Spleen (tissue), 11 donors: Measurements from ENCODE around the gene CDC25B. TPM values are rescaled to one million over a fixed set of nuclear protein-coding genes. Genes with fewer than 3 reads are reported as not detected.

Experiments
- DNase-seq: peaks from one replicate; pipeline ENCODE4 v3.0.0-alpha.2; 2020
- H3K27ac ChIP-seq, 8 donors: fragments of 200-600 bp; sonication (generic) in 7 of 8; 1 replicate in 4 of 8; 2 replicates in 4 of 8; pipeline versions ENCODE4 v1.5.0 to v1.8.0; 2016 to 2021; ENCODE audit warnings: inconsistent platforms in 4 of 8, mild to moderate bottlenecking in 4 of 8, moderate library complexity in 1 of 8
- H3K27me3 ChIP-seq, 7 donors: fragments of 200-600 bp; sonication (generic) in 6 of 7; replicated peaks in 1 of 7; 1 replicate in 4 of 7; 2 replicates in 3 of 7; pipeline versions ENCODE4 v1.5.0 to v1.8.0; 2016 to 2021; ENCODE audit warnings: inconsistent platforms in 3 of 7, mild to moderate bottlenecking in 1 of 7
- H3K36me3 ChIP-seq, 6 donors: fragments of 200-600 bp; sonication (generic) in 5 of 6; 1 replicate in 4 of 6; 2 replicates in 2 of 6; pipeline versions ENCODE4 v1.5.0 to v1.8.0; 2016 to 2021; ENCODE audit warnings: inconsistent platforms in 2 of 6
- H3K4me1 ChIP-seq, 6 donors: fragments of 200-600 bp; sonication (generic) in 5 of 6; 1 replicate in 3 of 6; 2 replicates in 3 of 6; pipeline versions ENCODE4 v1.5.0 to v1.8.0; 2016 to 2021; ENCODE audit warnings: inconsistent platforms in 3 of 6
- H3K4me3 ChIP-seq, 8 donors: fragments of 200-600 bp; sonication (generic) in 7 of 8; 1 replicate in 4 of 8; 2 replicates in 4 of 8; pipeline versions ENCODE4 v1.5.0 to v1.8.0; 2016 to 2021; ENCODE audit warnings: inconsistent platforms in 4 of 8, mild to moderate bottlenecking in 4 of 8, moderate library complexity in 2 of 8
- H3K9me3 ChIP-seq, 8 donors: fragments of 200-600 bp; sonication (generic) in 7 of 8; 1 replicate in 4 of 8; 2 replicates in 4 of 8; pipeline versions ENCODE4 v1.5.0 to v1.8.0; 2016 to 2021; ENCODE audit warnings: inconsistent platforms in 4 of 8
- CTCF ChIP-seq, 11 experiments: fragments of 200-600 bp in 7 of 11; fragments of 450-650 bp in 4 of 11; sonication (generic) in 4 of 11; IDR thresholded peaks in 8 of 11; conservative IDR thresholded peaks in 3 of 11; 1 replicate in 7 of 11; 2 replicates in 4 of 11; pipeline versions ENCODE4 v1.4.0 to v1.8.0; 2016 to 2021; ENCODE audit warnings: antibody characterized with exemption in 11 of 11, inconsistent platforms in 4 of 11, mild to moderate bottlenecking in 1 of 11
- POLR2A ChIP-seq, 3 donors: fragments of 450-650 bp; IDR thresholded peaks; one replicate each; pipeline ENCODE4 v1.5.1; 2017; ENCODE audit warnings: antibody characterized with exemption in 3 of 3, mild to moderate bottlenecking in 1 of 3
- POLR2AphosphoS5 ChIP-seq, 3 donors: sonication (generic); formaldehyde crosslinking; IDR thresholded peaks; one replicate each; pipeline ENCODE4 v1.5.1; 2017; ENCODE audit warnings: antibody characterized with exemption in 3 of 3
- WGBS, 5 donors: extraction: QIAGEN DNeasy Blood & Tissue Kit in 3 of 5; methylation state at CpG; one replicate each; pipeline versions ENCODE4 v1.1.5 to v1.1.7; 2013 to 2018; 5-methylcytosine and 5-hydroxymethylcytosine counted together
- intact Hi-C: fragments of 100-400 bp; cut with DNase I; formaldehyde crosslinking; loops from one replicate; pipeline ENCODE4 v1.15.0; 2023; ENCODE audit warnings: low total_unique reads
- polyA plus RNA-seq, 3 donors: library from polyadenylated mRNA; stranded (reverse); fragments of 200-250 nt; gene quantifications; one replicate each; pipeline ENCODE4 v1.2.1, GENCODE V29; 2013
- total RNA-seq, 7 donors: library from RNA; depleted of rRNA in 3 of 7; stranded (reverse); fragments of >200 nt in 3 of 7; fragmentation: NEBNext Ultra II Directional in 4 of 7; extraction: Animal tissue kit (Norgen Biotek cat#: 25700) in 4 of 7; gene quantifications; one replicate each; pipeline versions ENCODE4 v1.1.0 to v1.2.1, GENCODE V29; 2016 to 2021
- donor health status: healthy with polysubstance abuse.
- donor health status: DM: no; HTN: no; CAD: no; lungs with moderate emphysema.
- donor health status: DM: no; HTN: no; CAD: no.
- donor health status: Bipolar disorder and iron deficiency.
- donor health status: healthy.
- donor health status: DM: no; HTN: no; CAD: no.
- donor health status: DM: yes; HTN: yes; CAD: no.

CDC25B gene
- total and polyA plus RNA-seq, 10 donors = 22.8 to 67.7 (median 50.9) TPM

- WGBS, 5 donors = 24 to 43% (median 28%) methylated on average over 9 of the region's 9 CpGs
Observed at GRCh38 chr20:3766422-3767109, 29.5 kb upstream of the CDC25B start.

GRCh38 chr20:3767110-3767426, 29.0 kb upstream of the CDC25B start:
- no peak for TF ChIP-seq POLR2AphosphoS5 (IDR thresholded peaks at IDR 0.05)
- no peak for TF ChIP-seq CTCF (IDR thresholded peaks at IDR 0.05 in 8 of 11, conservative IDR thresholded peaks at IDR 0.05 in 3 of 11)
- no peak for TF ChIP-seq POLR2A (IDR thresholded peaks at IDR 0.05)
- Histone ChIP-seq H3K27ac (peak overlapping the region in 5 of 8 donors; percentile 89 to 97 (median 92)), H3K4me1 (peaks cover 12 to 78% (median 45%) of the 10 kb centered on the region in 6 donors), H3K36me3 (peaks cover 0 to 3% (median 0%) of the 10 kb centered on the region in 6 donors), H3K27me3 (no peaks in the 10 kb centered on the region), H3K9me3 (no peaks in the 10 kb centered on the region), H3K4me3 (peak overlapping the region; percentile 63 to 98 (median 82))
- 1 to 3% (median 2%) methylated on average over 20 to 21 of the region's 21 CpGs for WGBS, 5 donors
- intact Hi-C loops = no loop called here
- DNase-seq = no peak

More at GRCh38 chr20:3766422-3767109, 29.5 kb upstream of the CDC25B start:
- Histone ChIP-seq H3K27me3 (no peaks in the 10 kb centered on the region), H3K36me3 (peaks cover 0 to 8% (median 0%) of the 10 kb centered on the region in 6 donors), H3K4me1 (peaks cover 12 to 81% (median 45%) of the 10 kb centered on the region in 6 donors), H3K4me3 (peak overlapping the region; percentile 63 to 98 (median 82)), H3K27ac (peak overlapping the region in 4 of 8 donors; percentile 89 to 97 (median 94)), H3K9me3 (no peaks in the 10 kb centered on the region)
- intact Hi-C loops = no loop called here
- TF ChIP-seq POLR2A (IDR thresholded peaks at IDR 0.05) = no peak
- TF ChIP-seq CTCF (IDR thresholded peaks at IDR 0.05 in 8 of 11, conservative IDR thresholded peaks at IDR 0.05 in 3 of 11) = no peak
- no peak for TF ChIP-seq POLR2AphosphoS5 (IDR thresholded peaks at IDR 0.05)
- peak; percentile 77 for DNase-seq

GRCh38 chr20:3767427-3768341, 28.4 kb upstream of the CDC25B start, which contains the start of gene ADISSP:
Gene ADISSP (minus strand): TSS chr20:3767753. CDS start chr20:3760100, 7,653 bp downstream.
- Histone ChIP-seq H3K36me3 (no peaks in the 10 kb centered on the region), H3K9me3 (no peaks in the 10 kb centered on the region), H3K4me3 (peak within 1 kb of the TSS; percentile 63 to 98 (median 82)), H3K4me1 (peaks cover 12 to 71% (median 45%) of the 10 kb centered on the region in 6 donors), H3K27me3 (no peaks in the 10 kb centered on the region), H3K27ac (peak within 1 kb of the TSS; percentile 85 to 97 (median 91))
- peak; percentile 100 for DNase-seq
- WGBS, 5 donors = 0 to 1% (median 1%) methylated on average over 43 to 80 of the region's 80 CpGs
- intact Hi-C loops = no loop called here
- peak in 4 of 11 experiments; percentile 25 to 63 (median 42) for TF ChIP-seq CTCF (IDR thresholded peaks at IDR 0.05 in 8 of 11, conservative IDR thresholded peaks at IDR 0.05 in 3 of 11)
- peak; percentile 89 to 95 (median 91) for TF ChIP-seq POLR2AphosphoS5 (IDR thresholded peaks at IDR 0.05)
- TF ChIP-seq POLR2A (IDR thresholded peaks at IDR 0.05) = no peak
